HepG2 (cell line): ENCODE data around the gene HOXA7.

Experiments used
- ARNTL ChIP-seq: sonication (generic); formaldehyde crosslinking; IDR thresholded peaks from 2 replicates; pipeline ENCODE4 v1.4.0; 2020; ENCODE audit warnings: mild to moderate bottlenecking, missing genetic modification reagents
- TFDP2 ChIP-seq: sonication (generic); formaldehyde crosslinking; IDR thresholded peaks from 2 replicates; pipeline ENCODE4 v1.4.0; 2020; ENCODE audit warnings: missing genetic modification reagents
- ZNF296 ChIP-seq: sonication (generic); formaldehyde crosslinking; conservative IDR thresholded peaks from 2 replicates; pipeline ENCODE4 v1.5.0; 2020; ENCODE audit warnings: mild to moderate bottlenecking, missing genetic modification reagents
- ZSCAN29 ChIP-seq: sonication (generic); formaldehyde crosslinking; conservative IDR thresholded peaks from 2 replicates; pipeline ENCODE4 v1.4.0; 2020; ENCODE audit warnings: mild to moderate bottlenecking, missing genetic modification reagents
- TF ChIP-seq, protein P1 (sequence below): sonication (generic); formaldehyde crosslinking; IDR thresholded peaks from 2 replicates; pipeline ENCODE4 v1.4.0; 2020; ENCODE audit warnings: missing genetic modification reagents
- TF ChIP-seq, protein P2 (sequence below): sonication (generic); formaldehyde crosslinking; IDR thresholded peaks from 2 replicates; pipeline ENCODE4 v1.5.0; 2020; ENCODE audit warnings: mild to moderate bottlenecking, missing genetic modification reagents, moderate library complexity

DNA sequence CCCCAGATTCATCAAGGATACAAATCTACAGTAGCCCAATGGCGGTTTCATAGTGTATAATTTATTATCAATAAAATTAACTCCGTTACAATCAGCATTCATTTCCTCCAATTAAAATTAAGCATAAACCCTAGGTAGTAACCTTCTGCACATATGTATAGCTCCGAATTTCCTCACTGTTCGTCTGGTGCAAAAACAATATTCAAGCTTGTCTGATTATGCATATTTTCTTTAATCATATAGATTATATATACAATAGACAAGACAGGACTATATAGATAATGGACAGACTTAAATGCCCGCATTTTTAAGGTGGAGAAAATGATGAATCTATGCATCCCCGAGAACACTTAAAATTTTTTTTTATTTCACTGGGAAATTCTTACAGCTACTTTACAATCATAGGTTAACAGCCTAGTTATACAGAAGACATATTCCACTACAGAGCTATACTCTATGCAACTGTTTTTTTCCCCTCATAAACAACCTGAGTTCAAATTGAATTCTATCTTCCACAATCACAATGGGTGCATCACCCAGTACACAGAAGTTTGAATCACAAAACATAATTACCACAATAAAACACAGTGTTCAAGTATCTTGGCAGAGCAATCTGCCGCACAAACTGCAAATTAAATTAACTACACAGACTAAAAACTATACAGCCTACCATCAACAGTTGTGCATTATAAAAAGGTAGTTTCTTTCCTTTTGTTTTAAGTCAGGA, 6.2 kb upstream of the HOXA7 start:
- TF ChIP-seq ZSCAN29 (CRISPR knock-in tag): no peak
- no peak for TF ChIP-seq TFDP2
- TF ChIP-seq, protein P1, sequence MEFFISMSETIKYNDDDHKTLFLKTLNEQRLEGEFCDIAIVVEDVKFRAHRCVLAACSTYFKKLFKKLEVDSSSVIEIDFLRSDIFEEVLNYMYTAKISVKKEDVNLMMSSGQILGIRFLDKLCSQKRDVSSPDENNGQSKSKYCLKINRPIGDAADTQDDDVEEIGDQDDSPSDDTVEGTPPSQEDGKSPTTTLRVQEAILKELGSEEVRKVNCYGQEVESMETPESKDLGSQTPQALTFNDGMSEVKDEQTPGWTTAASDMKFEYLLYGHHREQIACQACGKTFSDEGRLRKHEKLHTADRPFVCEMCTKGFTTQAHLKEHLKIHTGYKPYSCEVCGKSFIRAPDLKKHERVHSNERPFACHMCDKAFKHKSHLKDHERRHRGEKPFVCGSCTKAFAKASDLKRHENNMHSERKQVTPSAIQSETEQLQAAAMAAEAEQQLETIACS (CRISPR knock-in tag): no peak
- TF ChIP-seq, protein P2, sequence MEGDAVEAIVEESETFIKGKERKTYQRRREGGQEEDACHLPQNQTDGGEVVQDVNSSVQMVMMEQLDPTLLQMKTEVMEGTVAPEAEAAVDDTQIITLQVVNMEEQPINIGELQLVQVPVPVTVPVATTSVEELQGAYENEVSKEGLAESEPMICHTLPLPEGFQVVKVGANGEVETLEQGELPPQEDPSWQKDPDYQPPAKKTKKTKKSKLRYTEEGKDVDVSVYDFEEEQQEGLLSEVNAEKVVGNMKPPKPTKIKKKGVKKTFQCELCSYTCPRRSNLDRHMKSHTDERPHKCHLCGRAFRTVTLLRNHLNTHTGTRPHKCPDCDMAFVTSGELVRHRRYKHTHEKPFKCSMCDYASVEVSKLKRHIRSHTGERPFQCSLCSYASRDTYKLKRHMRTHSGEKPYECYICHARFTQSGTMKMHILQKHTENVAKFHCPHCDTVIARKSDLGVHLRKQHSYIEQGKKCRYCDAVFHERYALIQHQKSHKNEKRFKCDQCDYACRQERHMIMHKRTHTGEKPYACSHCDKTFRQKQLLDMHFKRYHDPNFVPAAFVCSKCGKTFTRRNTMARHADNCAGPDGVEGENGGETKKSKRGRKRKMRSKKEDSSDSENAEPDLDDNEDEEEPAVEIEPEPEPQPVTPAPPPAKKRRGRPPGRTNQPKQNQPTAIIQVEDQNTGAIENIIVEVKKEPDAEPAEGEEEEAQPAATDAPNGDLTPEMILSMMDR (CRISPR knock-in tag): no peak
- no peak for TF ChIP-seq ZNF296
- TF ChIP-seq ARNTL: no peak
